Lower lobe of right lung (tissue), 2 donors: Measurements from ENCODE around the gene EFTUD2. TPM values are rescaled to one million over a fixed set of nuclear protein-coding genes. Genes with fewer than 3 reads are reported as not detected.

Experiments
- ATAC-seq, 2 donors: fragments of 200-7000 bp; cut with Tn5 transposase; one replicate each; pipeline ENCODE4 v1.9.1; 2020 to 2022; ENCODE audit warnings: mild to moderate bottlenecking in 2 of 2, moderate library complexity in 2 of 2
- DNase-seq: peaks from one replicate; pipeline ENCODE4 v3.0.0-alpha.2; 2020
- H3K27ac ChIP-seq: fragments of 200-600 bp; one replicate; pipeline ENCODE4 v1.8.0; 2022
- H3K27me3 ChIP-seq: fragments of 200-600 bp; one replicate; pipeline ENCODE4 v1.8.0; 2022; ENCODE audit warnings: low read depth
- H3K36me3 ChIP-seq: fragments of 200-600 bp; one replicate; pipeline ENCODE4 v1.8.0; 2022; ENCODE audit warnings: mild to moderate bottlenecking
- H3K4me1 ChIP-seq: fragments of 200-600 bp; one replicate; pipeline ENCODE4 v1.8.0; 2022
- H3K4me3 ChIP-seq: fragments of 200-600 bp; one replicate; pipeline ENCODE4 v1.8.0; 2022; ENCODE audit warnings: mild to moderate bottlenecking
- H3K9me3 ChIP-seq: fragments of 200-600 bp; one replicate; pipeline ENCODE4 v1.8.0; 2022
- CTCF ChIP-seq: fragments of 200-600 bp; IDR thresholded peaks from one replicate; pipeline ENCODE4 v1.8.0; 2022; ENCODE audit warnings: antibody characterized with exemption, mild to moderate bottlenecking
- intact Hi-C: fragments of 100-400 bp; cut with DNase I; formaldehyde crosslinking; loops from one replicate; pipeline ENCODE4 v1.11.0; 2022
- total RNA-seq: library from RNA; stranded (reverse); fragmentation: NEBNext Ultra II Directional; extraction: Animal tissue kit (Norgen Biotek cat#: 25700); gene quantifications from one replicate; pipeline ENCODE4 v1.2.1, GENCODE V29; 2021
- donor health status: DM: no; HTN: yes; CAD: no; lungs with severe emphysema.

The EFTUD2 gene
- total RNA-seq, 1 donor from 2014 or later = 108 TPM

- intact Hi-C loops = no loop called here
- Histone ChIP-seq H3K4me1 (peaks cover 7% of the 10 kb centered on the region), H3K4me3 (no peak overlapping the region), H3K9me3 (no peaks in the 10 kb centered on the region), H3K36me3 (no peaks in the 10 kb centered on the region), H3K27me3 (peaks cover 28% of the 10 kb centered on the region), H3K27ac (no peak overlapping the region)
- peak; percentile 32 for DNase-seq
- no peak for ATAC-seq
- no peak for TF ChIP-seq CTCF
Measured at GRCh38 chr17:44915862-44916780, 16.9 kb upstream of the EFTUD2 start.

GRCh38 chr17:44915321-44915726 is 16.1 kb upstream of the EFTUD2 start, which contains the start of gene GFAP:
Gene GFAP, minus strand, starts transcription at chr17:44915500. Its CDS starts 14 bp downstream, at chr17:44915486.
- Histone ChIP-seq H3K27me3 (peaks cover 22% of the 10 kb centered on the region), H3K4me3 (no peak within 1 kb of the TSS), H3K36me3 (no peaks in the 10 kb centered on the region), H3K9me3 (no peaks in the 10 kb centered on the region), H3K27ac (no peak within 1 kb of the TSS), H3K4me1 (peaks cover 10% of the 10 kb centered on the region)
- no peak for TF ChIP-seq CTCF
- intact Hi-C loops = no loop called here
- peak; percentile 41 for DNase-seq
- no peak for ATAC-seq

- intact Hi-C loops = no loop called here
- no peaks in the 10 kb centered on the region for H3K36me3 ChIP-seq
- no peak overlapping the region for H3K4me3 ChIP-seq
- TF ChIP-seq CTCF = no peak
- peak; percentile 34 for DNase-seq
- peaks cover 22% of the 10 kb centered on the region for H3K27me3 ChIP-seq
- no peak overlapping the region for H3K27ac ChIP-seq
- H3K4me1 ChIP-seq = peaks cover 10% of the 10 kb centered on the region
- H3K9me3 ChIP-seq = no peaks in the 10 kb centered on the region
- no peak for ATAC-seq
Measured at GRCh38 chr17:44914698-44915271, 15.5 kb upstream of the EFTUD2 start.

GRCh38 chr17:44914148-44914547 is 14.9 kb upstream of the EFTUD2 start:
- Histone ChIP-seq H3K9me3 (no peaks in the 10 kb centered on the region), H3K4me1 (peaks cover 10% of the 10 kb centered on the region), H3K27me3 (peaks cover 22% of the 10 kb centered on the region), H3K4me3 (no peak overlapping the region), H3K36me3 (no peaks in the 10 kb centered on the region), H3K27ac (no peak overlapping the region)
- ATAC-seq = no peak
- DNase-seq = peak; percentile 25
- intact Hi-C loops = no loop called here
- no peak for TF ChIP-seq CTCF

GRCh38 chr17:44913676-44914075 is 14.4 kb upstream of the EFTUD2 start:
- TF ChIP-seq CTCF = no peak
- H3K9me3 ChIP-seq = no peaks in the 10 kb centered on the region
- ATAC-seq (no peak), DNase-seq (peak; percentile 16)
- peaks cover 10% of the 10 kb centered on the region for H3K4me1 ChIP-seq
- H3K36me3 ChIP-seq = no peaks in the 10 kb centered on the region
- no peak overlapping the region for H3K27ac ChIP-seq
- H3K27me3 ChIP-seq = peaks cover 22% of the 10 kb centered on the region
- H3K4me3 ChIP-seq = no peak overlapping the region
- intact Hi-C loops = no loop called here
